Measurements from ENCODE around the gene BCL10. TPM values are rescaled to one million over a fixed set of nuclear protein-coding genes. Genes with fewer than 3 reads are reported as not detected.
A peak's percentile ranks its signal among the peaks of the same experiment; 100 is the strongest.

Gene BCL10
- total RNA-seq, 1 experiment from 2014 or later: 43.9 TPM

GRCh38 chr1:85308833-85309350 lies 32.5 kb upstream of the BCL10 start:
- CTCF ChIA-PET: interaction anchor here (0.6 to 2.6 kb wide), 18 partner anchors 11 to 1151 kb away, joined by 3 to 27 read pairs (median 4); partner anchors contain the start of gene CCN1
- no peak overlapping the region for H3K27ac Mint-ChIP-seq (ENCODE audit: low read depth, unreplicated experiment)
- POLR2A ChIA-PET: interaction anchor here (0.6 kb wide), 1 partner anchor 384 kb away, joined by 4 read pairs; no protein-coding TSS in a partner anchor

GRCh38 chr1:85307987-85308832 lies 31.8 kb upstream of the BCL10 start:
- TF ChIP-seq CTCF (IDR thresholded peaks at IDR 0.05; ENCODE audit: unreplicated experiment): peak; percentile 94
- no peaks in the 10 kb centered on the region for H3K27me3 Mint-ChIP-seq (ENCODE audit: insufficient read depth, unreplicated experiment)
- intact Hi-C loops (cut with micrococcal nuclease): loop anchor here (1.0 to 5.0 kb wide), 7 partner anchors 34 to 574 kb away; no protein-coding TSS in a partner anchor
- ChIA-PET CTCF (interaction anchor here (0.6 to 2.6 kb wide), 28 partner anchors 10 to 576 kb away, joined by 3 to 27 read pairs (median 3); partner anchors contain the start of gene CCN1), POLR2A (interaction anchor here (0.6 to 1.0 kb wide), 4 partner anchors 93 to 385 kb away, joined by 3 to 4 read pairs (median 4); no protein-coding TSS in a partner anchor)
- H3K4me1 Mint-ChIP-seq (ENCODE audit: insufficient read depth, unreplicated experiment): peaks cover 1% of the 10 kb centered on the region
- no peaks in the 10 kb centered on the region for H3K36me3 Mint-ChIP-seq (ENCODE audit: insufficient read depth, unreplicated experiment)
- no peak overlapping the region for H3K27ac Mint-ChIP-seq (ENCODE audit: low read depth, unreplicated experiment)
- H3K9me3 Mint-ChIP-seq (ENCODE audit: unreplicated experiment): no peaks in the 10 kb centered on the region
- BruUV-seq (replicated peaks): no TSS peak
- H3K4me3 Mint-ChIP-seq (ENCODE audit: unreplicated experiment): no peak overlapping the region
- peak; percentile 90 for DNase-seq (ENCODE audit: unreplicated experiment)

More at GRCh38 chr1:85308833-85309350, 32.5 kb upstream of the BCL10 start:
- H3K9me3 Mint-ChIP-seq (ENCODE audit: unreplicated experiment): no peaks in the 10 kb centered on the region
- H3K4me1 Mint-ChIP-seq (ENCODE audit: insufficient read depth, unreplicated experiment): peaks cover 8% of the 10 kb centered on the region
- DNase-seq (ENCODE audit: unreplicated experiment): no peak
- intact Hi-C loops (cut with micrococcal nuclease): loop anchor here (1.0 to 5.0 kb wide), 7 partner anchors 33 to 573 kb away; no protein-coding TSS in a partner anchor
- H3K36me3 Mint-ChIP-seq (ENCODE audit: insufficient read depth, unreplicated experiment): no peaks in the 10 kb centered on the region
- no peak for TF ChIP-seq CTCF (IDR thresholded peaks at IDR 0.05; ENCODE audit: unreplicated experiment)
- no peak overlapping the region for H3K4me3 Mint-ChIP-seq (ENCODE audit: unreplicated experiment)
- no TSS peak for BruUV-seq (replicated peaks)
- H3K27me3 Mint-ChIP-seq (ENCODE audit: insufficient read depth, unreplicated experiment): no peaks in the 10 kb centered on the region

- no peaks in the 10 kb centered on the region for H3K9me3 Mint-ChIP-seq (ENCODE audit: unreplicated experiment)
- DNase-seq (ENCODE audit: unreplicated experiment): no peak
- intact Hi-C loops (cut with micrococcal nuclease): loop anchor here (5.0 kb wide), 2 partner anchors 36 to 576 kb away; no protein-coding TSS in a partner anchor
- no peaks in the 10 kb centered on the region for H3K36me3 Mint-ChIP-seq (ENCODE audit: insufficient read depth, unreplicated experiment)
- ChIA-PET CTCF (interaction anchor here (0.6 to 1.1 kb wide), 2 partner anchors 33 to 382 kb away, joined by 3 to 7 read pairs; no protein-coding TSS in a partner anchor), POLR2A (no interaction called here)
- H3K4me1 Mint-ChIP-seq (ENCODE audit: insufficient read depth, unreplicated experiment): no peaks in the 10 kb centered on the region
- H3K27me3 Mint-ChIP-seq (ENCODE audit: insufficient read depth, unreplicated experiment): no peaks in the 10 kb centered on the region
- no peak overlapping the region for H3K27ac Mint-ChIP-seq (ENCODE audit: low read depth, unreplicated experiment)
- TF ChIP-seq CTCF (IDR thresholded peaks at IDR 0.05; ENCODE audit: unreplicated experiment): no peak
- BruUV-seq (replicated peaks): no TSS peak
- H3K4me3 Mint-ChIP-seq (ENCODE audit: unreplicated experiment): no peak overlapping the region
These were observed 29.8 kb upstream of the BCL10 start for GRCh38 chr1:85306236-85306635.
